ENCODE results near the gene SAP25.
"Not testable (repeated sequence)": the region's sequence is repeated elsewhere in the genome, so short reads cannot be mapped to it uniquely, and the experiment has no call there.

The SAP25 gene

GRCh38 chr7:100528108-100528866 lies 45.4 kb downstream of the SAP25 start:
- not testable (repeated sequence) for DNase-seq

DNA sequence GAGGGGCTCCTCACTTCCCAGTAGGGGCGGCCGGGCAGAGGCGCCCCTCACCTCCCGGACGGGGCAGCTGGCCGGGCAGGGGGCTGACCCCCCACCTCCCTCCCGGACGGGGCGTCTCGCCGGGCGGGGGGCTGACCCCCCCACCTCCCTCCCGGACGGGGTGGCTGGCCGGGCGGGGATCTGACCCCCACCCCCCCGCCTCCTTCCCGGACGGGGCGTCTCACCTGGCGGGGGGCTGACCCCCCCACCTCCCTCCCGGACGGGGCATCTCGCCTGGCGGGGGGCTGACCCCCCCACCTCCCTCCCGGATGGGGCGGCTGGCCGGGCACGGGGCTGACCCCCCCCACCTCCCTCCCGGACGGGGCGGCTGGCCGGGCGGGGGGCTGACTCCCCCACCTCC lies 50.5 kb downstream of the SAP25 start:
- not testable (repeated sequence) for DNase-seq
